ENCODE results near the gene OPRM1.

DNA sequence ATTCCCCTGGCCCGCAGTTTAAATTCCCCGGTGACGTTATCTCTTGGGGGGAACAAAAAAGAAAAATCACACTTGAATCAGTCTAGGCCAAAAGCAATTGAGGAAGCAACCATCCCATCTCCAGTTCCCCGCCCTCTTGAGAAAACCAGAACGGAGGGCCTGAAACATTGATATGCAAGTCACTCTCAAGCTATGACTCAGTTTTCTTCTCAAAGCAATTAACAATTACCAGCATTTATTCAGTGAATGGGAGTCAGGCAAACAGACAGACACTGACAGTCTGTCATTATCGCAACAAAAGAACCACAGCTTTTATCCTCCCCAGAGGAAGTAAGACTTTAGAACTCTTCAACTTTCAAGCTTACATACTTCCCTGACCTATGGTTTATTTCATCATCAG is 100.9 kb downstream of the OPRM1 start:
- TF ChIP-seq YY1 (IDR thresholded peaks at IDR 0.05; ENCODE audit: insufficient read depth, insufficient read length) (no peak), SUZ12 (IDR thresholded peaks at IDR 0.05; ENCODE audit: extremely low read depth, insufficient read depth, insufficient read length) (no peak), ZNF274 (IDR thresholded peaks at IDR 0.05; ENCODE audit: low read depth, low read length) (no peak)

All from NT2/D1 (cell line).